Measurements from ENCODE around the gene CLMP.
"Not testable (repeated sequence)": the region's sequence is repeated elsewhere in the genome, so short reads cannot be mapped to it uniquely, and the experiment has no call there.

Gene CLMP

GRCh38 chr11:123164732-123165450 lies 30.2 kb downstream of the CLMP start:
- DNase-seq: no peak

- no peak for DNase-seq
These were observed 31.4 kb downstream of the CLMP start for GRCh38 chr11:123163621-123164020.

- DNase-seq: no peak
These were observed 33.5 kb downstream of the CLMP start for GRCh38 chr11:123161376-123162030.

- no peak for DNase-seq
These were observed 35.7 kb downstream of the CLMP start for GRCh38 chr11:123159183-123159857.

- DNase-seq: no peak
These were observed 36.7 kb downstream of the CLMP start for GRCh38 chr11:123158033-123159003.

GRCh38 chr11:123152951-123153350 lies 42.1 kb downstream of the CLMP start:
- no peak for DNase-seq

GRCh38 chr11:123152346-123152745 lies 42.7 kb downstream of the CLMP start:
- not testable (repeated sequence) for DNase-seq

- no peak for DNase-seq
These were observed 43.3 kb downstream of the CLMP start for GRCh38 chr11:123151796-123152195.

GRCh38 chr11:123151366-123151765 lies 43.7 kb downstream of the CLMP start:
- no peak for DNase-seq

GRCh38 chr11:123150882-123151281 lies 44.2 kb downstream of the CLMP start:
- DNase-seq: no peak

GRCh38 chr11:123148965-123149364 lies 46.1 kb downstream of the CLMP start:
- DNase-seq: no peak

- DNase-seq: no peak
These were observed 49.4 kb downstream of the CLMP start for GRCh38 chr11:123145661-123146060.

- DNase-seq: no peak
These were observed 49.8 kb downstream of the CLMP start for GRCh38 chr11:123145220-123145619.

- no peak for DNase-seq
These were observed 50.3 kb downstream of the CLMP start for GRCh38 chr11:123144707-123145106.

GRCh38 chr11:123143921-123144320 lies 51.1 kb downstream of the CLMP start:
- DNase-seq: no peak

GRCh38 chr11:123143476-123143875 lies 51.6 kb downstream of the CLMP start:
- no peak for DNase-seq

GRCh38 chr11:123139206-123139605 lies 55.8 kb downstream of the CLMP start:
- DNase-seq: no peak

- DNase-seq: no peak
These were observed 57.4 kb downstream of the CLMP start for GRCh38 chr11:123137431-123138224.

- DNase-seq: no peak
These were observed 59.1 kb downstream of the CLMP start for GRCh38 chr11:123135863-123136446.

GRCh38 chr11:123132881-123133280 lies 62.2 kb downstream of the CLMP start:
- no peak for DNase-seq

GRCh38 chr11:123132034-123132766 lies 62.8 kb downstream of the CLMP start:
- DNase-seq: not testable (repeated sequence)

Data from activated T-cell treated with anti-CD3 and anti-CD28 coated beads, Interleukin-2, amount 50 U/mL, for 1 hour (primary cell).